ENCODE measurements around the gene RAB8B.
"Not testable (repeated sequence)": the region's sequence is repeated elsewhere in the genome, so short reads cannot be mapped to it uniquely, and the experiment has no call there.

RAB8B gene

GRCh38 chr15:63186065-63186464, 3.3 kb upstream of the RAB8B start:
- no peak for DNase-seq

- DNase-seq = no peak
Observed at GRCh38 chr15:63187589-63188226, 1.7 kb upstream of the RAB8B start.

GRCh38 chr15:63188247-63188925, 1.0 kb upstream of the RAB8B start:
- no peak for DNase-seq

GRCh38 chr15:63189941-63190768, 749 bp downstream of the RAB8B start:
- DNase-seq = peak; percentile 30

- peak; percentile 19 for DNase-seq
Observed at GRCh38 chr15:63190769-63191649, 1.6 kb downstream of the RAB8B start.

GRCh38 chr15:63191895-63192618, 2.7 kb downstream of the RAB8B start:
- peak; percentile 87 for DNase-seq

GRCh38 chr15:63192619-63193206, 3.3 kb downstream of the RAB8B start:
- DNase-seq = no peak

GRCh38 chr15:63194302-63194701, 4.9 kb downstream of the RAB8B start:
- no peak for DNase-seq

GRCh38 chr15:63194880-63195568, 5.6 kb downstream of the RAB8B start:
- no peak for DNase-seq

- DNase-seq = no peak
Observed at GRCh38 chr15:63195569-63196015, 6.2 kb downstream of the RAB8B start.

- no peak for DNase-seq
Observed at GRCh38 chr15:63196842-63197241, 7.4 kb downstream of the RAB8B start.

GRCh38 chr15:63197626-63198025, 8.2 kb downstream of the RAB8B start:
- DNase-seq = no peak

- DNase-seq = peak; percentile 68
Observed at GRCh38 chr15:63198371-63199250, 9.2 kb downstream of the RAB8B start.

GRCh38 chr15:63200464-63201249, 11.3 kb downstream of the RAB8B start:
- DNase-seq = peak; percentile 55

- no peak for DNase-seq
Observed at GRCh38 chr15:63202861-63203260, 13.5 kb downstream of the RAB8B start.

GRCh38 chr15:63203451-63204090, 14.2 kb downstream of the RAB8B start:
- DNase-seq = peak; percentile 59

- DNase-seq = no peak
Observed at GRCh38 chr15:63206079-63206478, 16.7 kb downstream of the RAB8B start.

- not testable (repeated sequence) for DNase-seq
Observed at GRCh38 chr15:63208824-63209223, 19.4 kb downstream of the RAB8B start.
